Measurements from ENCODE around the gene RGS7.
"Not testable (repeated sequence)": the region's sequence is repeated elsewhere in the genome, so short reads cannot be mapped to it uniquely, and the experiment has no call there.

RGS7 gene

DNA sequence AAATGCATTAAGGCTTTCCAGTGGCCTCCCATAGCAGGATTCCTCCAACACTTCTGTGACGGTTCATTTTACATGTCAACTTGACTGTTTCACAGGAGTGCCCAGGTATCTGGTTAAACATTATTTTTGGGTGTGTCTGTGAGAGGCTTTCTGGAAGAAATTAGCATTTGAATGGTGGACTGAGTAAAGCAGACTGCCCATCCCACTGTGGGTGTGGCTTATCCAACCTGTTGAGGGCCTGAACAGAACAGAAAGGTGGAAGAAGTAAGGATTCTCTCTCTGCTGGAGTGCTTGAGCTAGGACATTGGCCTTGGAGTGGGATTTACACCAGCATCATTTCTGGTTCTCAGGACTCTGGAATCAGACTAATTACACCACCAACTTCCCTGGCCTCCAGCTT lies 85.6 kb downstream of the RGS7 start:
- no peak for DNase-seq (ENCODE audit: low spot score)

DNA sequence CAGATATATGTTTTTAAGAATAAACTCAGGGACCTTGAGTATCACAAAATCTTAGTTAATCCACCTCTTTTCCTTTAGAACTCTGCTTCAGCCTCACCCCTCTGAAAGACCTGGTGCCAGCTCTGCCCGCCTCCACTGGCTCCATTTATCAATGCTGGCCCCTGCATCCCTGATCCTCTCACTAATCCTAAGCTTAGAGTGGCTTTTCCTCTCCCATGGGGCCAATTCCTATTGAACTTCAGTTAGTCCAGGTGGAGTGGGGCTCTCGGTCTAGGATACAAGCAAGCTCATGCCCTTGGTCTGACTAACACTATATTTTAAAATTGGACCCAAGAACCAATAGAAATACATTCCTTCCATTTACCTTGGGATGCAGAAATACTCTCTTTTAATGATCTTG lies 87.0 kb downstream of the RGS7 start:
- DNase-seq (ENCODE audit: low spot score): no peak

DNA sequence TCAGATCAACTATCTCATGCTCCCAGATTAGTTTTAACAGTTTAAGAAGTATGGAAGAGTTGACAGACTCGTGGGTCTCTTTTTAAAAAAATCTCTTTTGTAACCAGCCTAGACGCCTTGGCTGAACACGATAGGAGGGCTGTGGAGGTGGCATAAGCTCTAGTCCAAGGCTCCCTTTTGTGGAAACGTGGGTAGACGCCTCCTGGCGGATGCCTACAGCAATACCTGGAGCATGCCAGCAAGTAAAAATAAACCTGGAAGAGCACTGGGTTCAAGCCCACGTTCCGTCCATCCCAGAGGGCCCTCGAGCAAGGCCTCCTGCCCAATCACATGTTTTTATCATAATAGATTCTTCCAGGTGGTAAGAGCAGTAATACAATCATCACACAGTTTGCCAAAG lies 87.9 kb downstream of the RGS7 start:
- DNase-seq (ENCODE audit: low spot score): peak; percentile 13

DNA sequence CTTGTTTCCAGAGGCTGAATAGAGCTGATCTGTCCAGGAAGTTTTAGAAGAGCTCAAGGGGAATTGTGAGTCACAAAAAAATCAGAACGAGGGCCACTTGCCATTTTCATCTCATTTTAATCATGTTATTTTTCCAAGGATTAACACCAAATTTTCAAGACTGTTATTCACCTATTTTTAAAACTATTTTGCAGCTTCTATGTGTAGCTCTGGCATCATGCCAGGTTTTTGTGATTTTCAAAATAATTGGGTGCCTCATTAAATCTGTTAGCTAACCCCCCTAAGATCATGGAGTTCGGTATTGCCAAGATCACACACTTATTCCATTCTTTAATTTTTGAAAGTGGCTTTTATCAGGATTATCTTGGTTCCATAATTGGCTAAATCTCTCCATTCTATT lies 90.9 kb downstream of the RGS7 start:
- DNase-seq (ENCODE audit: low spot score): no peak

DNA sequence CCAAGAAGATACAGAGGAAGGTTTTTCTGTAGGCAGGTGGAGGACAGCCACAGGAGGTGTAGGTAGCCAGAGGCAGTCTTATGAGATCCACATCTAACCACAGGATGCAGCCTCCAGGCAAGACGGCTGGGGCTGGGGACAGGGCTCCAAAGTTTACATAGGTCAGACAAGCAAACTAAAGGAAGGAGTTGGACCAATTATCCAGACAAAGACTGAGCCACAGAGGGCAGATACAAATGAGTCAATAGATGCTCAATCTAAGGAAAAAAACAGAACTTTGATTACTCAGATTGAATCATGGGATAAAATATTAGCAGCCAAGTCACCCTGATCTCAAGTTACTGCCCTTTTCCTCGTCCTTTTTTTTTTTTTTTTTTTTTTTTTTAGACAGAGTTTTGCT lies 91.6 kb downstream of the RGS7 start:
- DNase-seq (ENCODE audit: low spot score): no peak

DNA sequence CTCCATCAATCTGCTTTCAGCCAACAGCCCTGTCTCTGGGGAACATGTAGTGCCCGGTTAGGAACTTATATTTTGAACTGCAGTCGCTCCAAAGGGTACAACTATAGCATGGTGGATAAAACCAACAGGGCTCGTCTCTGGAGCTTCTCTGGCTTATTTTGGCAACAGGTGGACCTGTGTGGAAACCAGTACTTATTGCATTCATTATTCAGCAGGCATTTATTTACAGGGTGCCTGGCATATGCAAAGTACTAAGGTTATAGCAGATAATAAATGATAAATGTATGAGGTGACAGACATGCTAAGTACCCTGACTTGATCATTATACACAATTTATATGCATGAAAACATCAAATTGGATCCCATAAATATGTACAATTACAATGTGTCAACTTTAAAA lies 93.7 kb downstream of the RGS7 start:
- DNase-seq (ENCODE audit: low spot score): no peak

DNA sequence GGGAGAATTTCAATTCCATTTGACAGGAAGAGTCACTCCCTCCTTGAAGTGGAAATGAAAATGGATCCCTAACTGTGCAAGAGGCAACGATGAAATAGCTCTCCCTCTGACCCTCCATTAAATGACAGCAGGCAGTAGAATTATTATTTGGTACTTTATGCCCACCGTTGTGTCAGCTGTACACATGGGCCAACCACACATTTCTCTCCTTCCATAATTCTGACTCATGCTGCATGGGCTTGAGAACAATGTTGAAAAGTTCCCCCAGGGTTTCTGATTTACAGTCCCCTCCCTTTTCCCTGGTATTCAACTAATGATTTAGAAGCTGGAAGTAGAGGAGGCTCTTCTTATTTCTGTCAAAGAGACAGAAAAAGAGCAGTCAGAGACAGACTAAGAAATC lies 103.5 kb downstream of the RGS7 start:
- DNase-seq (ENCODE audit: low spot score): no peak

DNA sequence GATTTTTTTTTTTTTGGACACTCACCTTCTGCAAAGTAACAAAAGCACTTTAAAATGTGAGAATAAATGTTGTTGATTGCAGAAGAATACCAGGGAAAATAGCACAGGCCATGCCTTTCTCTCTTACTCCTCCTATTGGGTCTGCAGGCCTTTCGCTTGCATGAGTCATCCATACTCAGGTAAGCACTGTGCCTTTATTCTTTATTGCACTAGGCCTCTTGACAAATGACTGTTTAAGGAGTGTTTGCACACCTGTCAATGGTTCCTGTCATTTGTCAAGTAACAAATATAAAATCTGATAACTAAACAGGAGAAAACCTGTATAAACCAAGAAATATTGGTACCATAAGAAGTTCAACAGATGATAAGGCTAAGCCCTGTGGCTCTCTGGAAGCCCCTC lies 106.5 kb downstream of the RGS7 start:
- no peak for DNase-seq (ENCODE audit: low spot score)

DNA sequence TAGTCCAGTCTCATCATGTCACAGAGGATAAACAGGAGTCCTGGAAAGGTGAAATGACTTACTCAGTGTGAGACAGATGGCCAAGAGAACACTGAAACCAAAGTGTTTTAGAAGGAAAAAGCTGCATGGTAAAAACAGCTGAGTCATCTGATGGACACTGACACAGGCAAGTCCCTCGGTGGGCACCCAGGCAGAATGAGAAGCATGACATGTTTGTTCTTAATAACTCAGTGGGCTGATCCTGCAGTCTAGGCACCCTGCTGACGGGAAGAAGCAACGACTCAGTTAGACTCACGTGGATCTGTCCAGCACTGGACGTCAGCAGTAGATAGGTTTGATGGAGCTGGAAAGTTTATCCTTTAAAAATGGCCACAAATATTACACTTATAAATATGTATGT lies 116.9 kb downstream of the RGS7 start:
- DNase-seq (ENCODE audit: low spot score): no peak

DNA sequence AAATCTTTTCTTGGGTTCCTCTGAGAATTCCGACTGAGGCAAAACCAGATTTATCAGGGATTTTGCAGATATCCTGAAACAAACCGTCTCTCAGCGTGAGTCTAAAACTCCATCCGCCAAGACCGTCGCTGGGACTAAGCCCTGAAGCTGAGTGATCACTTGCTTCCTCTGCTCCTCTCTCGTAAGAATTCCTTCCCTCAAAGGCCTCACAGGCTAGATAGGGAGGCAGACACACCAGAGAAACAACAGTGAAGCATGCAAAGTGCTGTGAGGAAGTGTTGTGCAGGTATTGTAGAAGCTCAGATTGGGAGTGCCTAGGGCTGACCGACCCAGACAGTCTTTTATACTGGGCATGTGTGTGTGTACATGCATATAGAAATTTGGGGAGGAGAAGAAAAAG lies 119.1 kb downstream of the RGS7 start:
- no peak for DNase-seq (ENCODE audit: low spot score)

DNA sequence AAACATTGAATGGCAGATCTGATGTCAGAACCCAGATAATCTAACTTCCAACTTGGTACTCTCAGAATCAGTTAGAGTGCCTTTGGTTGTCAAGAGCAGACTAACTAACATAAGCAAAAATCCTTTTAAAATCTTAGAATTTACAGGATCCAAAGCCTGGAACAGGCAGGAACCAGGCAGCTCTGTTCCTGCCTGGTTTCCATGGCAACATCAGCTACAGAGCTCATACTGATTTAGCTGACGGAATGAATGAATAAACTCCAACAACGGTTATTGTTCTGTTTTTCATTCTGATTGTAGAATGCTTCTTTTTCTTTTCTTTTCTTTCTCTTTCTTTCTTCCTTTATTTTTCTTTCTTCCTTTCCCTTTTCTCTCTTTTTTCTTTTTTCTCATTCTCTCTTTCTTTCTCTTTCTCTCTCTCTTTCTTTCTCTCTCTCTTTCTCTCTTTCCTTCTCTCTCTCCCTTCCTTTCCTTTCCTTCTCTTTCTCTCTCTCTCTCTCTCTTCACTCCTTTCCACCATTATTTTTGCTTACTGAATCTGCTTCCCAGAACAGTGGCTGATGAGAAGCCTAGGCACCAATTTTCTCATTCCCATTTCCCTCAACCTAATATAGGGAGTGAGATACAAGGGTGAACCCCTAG lies 121.6 kb downstream of the RGS7 start:
- DNase-seq (ENCODE audit: low spot score): no peak

DNA sequence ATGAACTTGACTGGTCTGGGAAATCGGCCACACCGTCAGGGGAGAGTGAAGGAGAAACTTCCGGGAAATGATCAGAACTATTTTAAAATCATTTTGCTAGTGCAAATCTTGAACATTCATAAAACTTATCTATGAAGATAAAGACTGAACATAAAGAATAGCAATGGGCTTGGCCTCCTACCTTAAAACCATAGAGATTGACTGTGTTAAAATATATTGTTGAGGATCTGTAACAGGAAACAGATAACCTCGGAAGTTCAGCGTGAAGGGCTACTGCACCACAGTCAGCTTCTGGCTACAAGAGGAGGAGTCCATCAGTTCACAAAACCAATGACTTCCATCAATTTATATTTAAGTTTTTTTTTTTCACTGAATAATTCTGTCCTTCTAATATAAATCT lies 127.3 kb downstream of the RGS7 start:
- no peak for DNase-seq (ENCODE audit: low spot score)

DNA sequence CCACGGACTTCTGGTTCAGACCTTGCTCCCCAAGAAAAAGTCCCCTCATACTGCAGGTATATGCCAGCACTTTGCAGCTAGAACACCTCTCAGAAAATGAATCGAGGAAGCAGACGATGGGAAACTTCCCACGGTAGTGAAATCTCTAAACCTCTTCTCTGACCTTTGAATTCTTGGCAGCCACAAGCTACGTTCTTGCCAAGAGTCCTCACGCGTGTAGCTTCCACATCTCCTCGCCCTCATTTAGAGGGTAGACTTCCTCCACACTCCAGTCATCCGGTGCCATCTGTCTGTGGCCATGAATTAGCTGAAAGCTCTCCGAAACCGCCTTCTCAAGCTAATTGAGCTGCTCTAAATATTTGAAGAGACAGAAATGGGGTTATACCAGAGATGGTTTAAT lies 127.8 kb downstream of the RGS7 start:
- DNase-seq (ENCODE audit: low spot score): no peak

DNA sequence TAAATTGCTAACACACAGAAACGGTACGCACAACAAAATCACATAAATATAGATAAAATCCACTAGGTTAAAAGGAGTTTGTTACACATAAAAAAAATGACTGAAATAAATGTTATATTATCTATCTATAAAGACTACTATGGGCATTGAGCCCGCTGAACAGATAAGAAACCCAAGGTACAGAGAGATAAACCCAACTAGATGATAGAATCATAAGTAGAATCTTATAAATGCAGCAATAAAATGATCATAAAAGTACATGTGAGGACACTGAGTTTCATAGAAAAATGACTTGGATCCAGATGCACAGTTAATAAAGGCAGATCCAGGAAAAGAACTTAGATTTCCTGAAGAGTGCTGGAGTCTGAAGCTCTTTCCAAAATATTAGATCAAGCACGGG lies 128.7 kb downstream of the RGS7 start:
- DNase-seq (ENCODE audit: low spot score): no peak

DNA sequence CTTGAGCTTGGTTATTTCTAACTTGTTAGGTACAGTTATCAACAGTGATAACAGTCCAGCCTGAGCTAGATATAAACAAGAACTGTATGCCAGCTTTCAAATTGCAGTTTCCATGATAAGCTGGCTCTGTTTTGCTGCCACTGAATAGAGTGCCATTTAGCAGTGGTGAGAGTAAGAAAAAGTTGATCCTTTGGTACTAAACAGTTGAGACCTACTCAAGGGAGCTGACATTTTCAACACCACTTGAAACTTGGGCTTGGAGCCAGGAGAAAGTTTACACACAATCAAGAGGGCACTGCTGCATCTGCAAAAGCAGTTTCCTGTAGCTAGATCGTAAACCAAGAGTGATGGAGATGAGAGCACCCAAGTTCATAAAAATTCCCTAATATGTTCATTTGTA lies 131.3 kb downstream of the RGS7 start:
- DNase-seq (ENCODE audit: low spot score): no peak

DNA sequence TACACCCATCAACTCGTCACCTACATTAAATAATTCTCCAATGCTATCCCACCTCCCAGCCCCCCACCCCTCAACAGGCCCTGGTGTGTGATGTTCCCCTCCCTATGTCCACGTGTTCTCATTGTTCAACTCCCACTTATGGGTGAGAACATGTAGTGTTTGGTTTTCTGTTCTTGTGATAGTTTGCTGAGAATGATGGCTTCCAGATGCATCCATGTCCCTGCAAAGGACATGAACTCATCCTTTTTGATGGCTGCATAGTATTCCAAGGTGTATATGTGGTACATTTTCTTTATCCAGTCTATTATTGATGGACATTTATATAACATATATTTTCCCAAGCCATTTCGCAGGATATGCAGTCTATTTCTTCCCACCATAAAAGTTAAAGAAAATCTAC lies 132.8 kb downstream of the RGS7 start:
- DNase-seq (ENCODE audit: low spot score): not testable (repeated sequence)

DNA sequence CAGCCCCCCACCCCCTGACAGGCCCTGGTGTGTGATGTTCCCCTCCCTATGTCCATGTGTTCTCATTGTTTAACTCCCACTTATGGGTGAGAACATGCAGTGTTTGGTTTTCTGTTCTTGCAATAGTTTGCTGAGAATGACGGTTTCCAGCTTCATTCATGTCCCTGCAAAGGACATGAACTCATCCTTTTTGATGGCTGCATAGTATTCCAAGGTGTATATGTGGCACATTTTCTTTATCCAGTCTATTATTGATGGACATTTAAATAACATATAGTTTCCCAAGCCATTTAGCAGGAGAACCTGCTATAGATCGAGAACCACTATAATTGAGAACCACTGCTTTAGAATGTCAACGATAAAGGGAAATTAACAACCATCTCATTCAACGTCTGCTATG lies 134.2 kb downstream of the RGS7 start:
- not testable (repeated sequence) for DNase-seq (ENCODE audit: low spot score)

DNA sequence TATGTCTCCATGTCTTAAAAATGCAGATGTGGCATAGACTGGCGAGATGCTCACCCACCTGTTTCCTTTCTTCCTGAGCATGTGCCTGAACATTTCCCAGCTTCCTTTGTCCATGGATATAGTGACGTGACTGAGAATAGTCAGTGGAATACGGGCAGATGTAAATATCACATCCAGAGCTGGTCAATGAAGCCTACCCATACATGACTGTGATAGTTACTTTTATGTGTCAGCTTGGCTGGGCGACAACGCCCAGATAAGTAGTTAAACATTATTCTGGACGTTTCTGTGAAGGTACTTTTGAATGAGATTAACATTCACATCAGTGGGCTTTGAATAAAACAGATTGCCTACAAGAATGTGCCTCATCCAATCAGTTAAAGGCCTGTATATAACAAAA lies 135.7 kb downstream of the RGS7 start:
- no peak for DNase-seq (ENCODE audit: low spot score)

DNA sequence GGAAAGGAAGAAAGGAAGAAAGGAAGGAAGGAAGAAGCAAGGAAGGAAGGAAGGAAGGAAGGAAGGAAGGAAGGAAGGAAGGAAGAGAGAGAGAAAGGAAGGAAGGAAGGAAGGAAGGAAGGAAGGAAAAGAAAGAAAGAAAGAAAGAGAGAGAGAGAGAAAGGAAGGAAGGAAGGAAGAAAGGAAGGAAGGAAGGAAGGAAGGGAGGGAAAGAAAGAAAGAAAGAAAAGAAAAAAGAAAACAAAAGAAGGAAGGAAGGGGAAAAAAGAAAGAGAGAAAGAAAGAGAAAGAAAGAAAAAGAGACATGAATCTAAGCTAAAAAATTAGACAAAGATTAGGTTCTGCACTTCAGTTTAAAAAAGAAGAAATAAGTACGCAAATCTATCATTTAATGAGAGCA lies 136.1 kb downstream of the RGS7 start:
- not testable (repeated sequence) for DNase-seq (ENCODE audit: low spot score)

DNA sequence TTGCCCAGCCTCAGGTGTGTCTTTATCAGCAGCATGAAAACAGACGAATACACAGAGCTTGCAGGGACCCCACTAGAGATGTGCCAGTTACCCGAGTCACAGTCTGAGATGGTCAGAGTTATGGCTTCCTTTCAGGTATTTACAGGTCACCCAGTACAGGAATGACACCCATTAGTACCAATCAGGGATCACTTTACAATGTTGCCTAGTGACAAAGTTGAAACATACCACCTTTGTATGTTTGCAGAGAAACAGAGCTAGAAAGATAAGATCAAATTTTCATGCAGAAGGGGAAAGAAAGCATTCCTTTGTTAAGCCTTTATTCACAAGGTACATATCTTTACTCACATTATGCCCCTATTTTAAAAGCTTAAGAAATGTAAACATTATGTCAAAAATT lies 137.6 kb downstream of the RGS7 start:
- no peak for DNase-seq (ENCODE audit: low spot score)

DNA sequence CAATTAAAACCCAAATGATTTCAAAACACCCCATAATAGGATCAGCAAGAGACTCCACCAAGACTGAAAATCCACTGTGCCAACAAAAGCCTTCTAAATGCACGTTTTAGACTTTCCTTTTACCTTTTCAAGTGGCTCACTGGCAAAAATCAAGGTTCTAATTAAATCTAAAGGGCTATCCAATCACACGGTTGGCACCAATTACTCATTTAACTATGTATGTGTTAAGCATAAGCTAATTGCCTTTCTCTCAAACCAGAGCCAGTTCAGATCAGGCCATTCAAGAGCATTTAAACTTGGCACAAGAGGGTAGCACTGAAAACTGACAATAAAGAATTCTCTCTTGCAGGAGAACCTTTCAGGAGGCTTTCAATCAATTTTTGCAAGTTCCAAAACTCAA lies 139.5 kb downstream of the RGS7 start:
- DNase-seq (ENCODE audit: low spot score): no peak

DNA sequence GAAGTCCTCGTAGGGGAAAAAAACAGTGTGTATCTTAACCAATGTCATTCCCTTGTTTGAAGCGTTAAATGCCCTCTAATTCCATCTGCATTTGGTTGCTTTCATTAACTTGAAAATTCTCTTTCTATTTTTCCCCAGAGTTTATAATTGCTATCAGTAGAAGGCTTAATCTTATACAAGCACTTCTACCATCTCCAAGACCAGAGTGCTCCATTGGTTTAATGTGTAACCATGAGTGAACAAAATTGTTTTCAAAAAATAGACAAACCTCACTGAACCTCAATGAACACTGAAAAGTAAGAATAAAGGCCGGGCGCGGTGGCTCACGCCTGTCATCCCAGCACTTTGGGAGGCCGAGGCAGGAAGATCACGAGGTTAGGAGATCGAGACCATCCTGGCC lies 141.3 kb downstream of the RGS7 start:
- DNase-seq (ENCODE audit: low spot score): no peak

DNA sequence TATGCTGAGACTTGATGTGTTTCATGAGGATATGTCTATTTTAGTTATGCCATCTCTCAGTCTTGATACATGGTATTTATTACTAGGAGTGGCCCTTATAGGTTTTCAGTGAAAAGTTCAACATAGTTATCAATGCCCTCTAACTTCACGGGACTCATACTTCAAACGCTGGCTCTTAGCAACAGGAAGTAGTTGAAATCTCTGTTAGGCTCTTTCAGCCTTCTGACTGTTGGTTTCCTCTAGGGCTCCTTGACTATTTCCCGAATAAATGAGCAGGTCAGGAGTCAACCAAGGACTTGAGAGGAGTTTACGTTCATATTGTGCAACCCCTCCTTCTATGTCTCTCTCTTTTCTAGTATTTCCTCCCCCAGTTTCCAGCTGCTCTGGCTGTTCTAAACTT lies 141.8 kb downstream of the RGS7 start:
- DNase-seq (ENCODE audit: low spot score): no peak

DNA sequence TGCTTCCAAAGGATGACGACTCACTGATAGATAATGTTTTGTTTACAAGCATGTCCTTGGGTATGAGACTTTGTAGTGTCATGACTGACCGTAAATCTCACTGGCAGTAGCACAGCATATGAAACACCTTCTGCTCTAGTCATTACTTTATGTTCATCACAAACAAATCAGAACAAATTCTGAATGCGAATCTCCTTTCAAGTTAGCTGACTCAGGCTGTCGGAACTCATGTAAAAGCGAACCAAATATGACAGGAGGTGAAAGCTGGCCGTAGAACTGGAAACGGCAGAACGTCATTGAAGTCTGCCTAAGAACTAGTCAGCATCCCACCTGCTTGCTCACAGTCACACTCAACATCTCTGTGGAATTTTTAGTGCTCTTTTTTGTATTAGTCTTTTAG lies 143.9 kb downstream of the RGS7 start:
- no peak for DNase-seq (ENCODE audit: low spot score)

DNA sequence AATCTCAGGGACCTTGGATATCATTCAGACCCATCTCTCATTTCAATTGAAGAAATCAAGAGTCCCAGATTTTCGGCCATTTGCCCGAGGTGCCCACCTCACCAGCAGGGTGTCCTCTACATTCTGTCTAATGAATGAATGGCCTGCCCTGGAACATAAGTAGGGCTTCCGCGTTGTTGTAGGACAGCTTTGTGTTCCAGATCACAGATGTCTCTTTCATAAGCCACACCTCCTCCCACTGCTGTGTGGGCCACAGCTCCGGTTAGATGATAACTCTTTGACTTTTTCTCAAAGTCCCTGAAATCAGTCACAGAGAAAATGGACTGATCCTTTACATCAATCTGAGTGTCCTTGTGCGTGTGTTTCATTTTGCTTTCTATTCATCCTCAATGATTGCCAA lies 144.4 kb downstream of the RGS7 start:
- DNase-seq (ENCODE audit: low spot score): no peak
